PC-9 (cell line): ENCODE measurements around the gene ANKRD17. TPM values are rescaled to one million over a fixed set of nuclear protein-coding genes. Genes with fewer than 3 reads are reported as not detected.

Source experiments
- BruUV-seq: library from RNA; stranded (reverse); fragments of 400-500 nt; replicated peaks from 2 replicates; lab custom pipeline; 2021; lab: Mats Ljungman, UMichigan
- CTCF ChIA-PET: fragments of 300-600 bp; sonication (Branson Sonifier 250); formaldehyde crosslinking; loops from one replicate; lab custom pipeline; 2022; ENCODE audit warnings: antibody characterized with exemption; lab: Charles Lee
- POLR2A ChIA-PET: fragments of 300-600 bp; sonication (Branson Sonifier 250); formaldehyde crosslinking; loops from one replicate; lab custom pipeline; 2022; ENCODE audit warnings: antibody characterized with exemption; ENCODE audit not compliant: unreplicated experiment; lab: Charles Lee
- DNase-seq, 2 experiments: peaks; one replicate each; pipeline versions ENCODE4 v3.0.0 to v3.0.0-alpha.2; 2015 to 2022; ENCODE audit warnings: mixed read lengths in 1 of 2
- H2AFZ ChIP-seq: fragments of 200-600 bp; sonication (generic); 2 replicates; pipeline ENCODE4 v1.8.1; 2017; ENCODE audit warnings: antibody characterized with exemption
- H3F3A ChIP-seq: fragments of 200-600 bp; sonication (generic); 2 replicates; pipeline ENCODE4 v1.8.1; 2017; ENCODE audit warnings: antibody characterized with exemption, mild to moderate bottlenecking, low read depth; ENCODE audit not compliant: insufficient read depth
- H3K27ac ChIP-seq: fragments of 200-600 bp; sonication (generic); 2 replicates; pipeline ENCODE4 v1.6.1; 2016; ENCODE audit warnings: mixed run types
- H3K27me3 ChIP-seq: fragments of 200-600 bp; sonication (generic); 2 replicates; pipeline ENCODE4 v1.6.1; 2016; ENCODE audit warnings: low read depth, mixed run types; ENCODE audit not compliant: insufficient read depth
- H3K36me3 ChIP-seq: fragments of 200-600 bp; sonication (generic); 2 replicates; pipeline ENCODE4 v1.6.1; 2016; ENCODE audit warnings: low read depth, mixed run types
- H3K4me1 ChIP-seq: fragments of 200-600 bp; sonication (generic); replicated peaks from 2 replicates; pipeline ENCODE4 v1.6.1; 2016; ENCODE audit warnings: mixed run types; ENCODE audit not compliant: insufficient read depth
- H3K4me2 ChIP-seq: fragments of 200-600 bp; sonication (generic); 2 replicates; pipeline ENCODE4 v1.6.1; 2017; ENCODE audit warnings: mixed run types
- H3K4me3 ChIP-seq: fragments of 200-600 bp; sonication (generic); 2 replicates; pipeline ENCODE4 v1.6.1; 2016; ENCODE audit warnings: mixed run types
- H3K79me2 ChIP-seq: fragments of 200-600 bp; sonication (generic); 2 replicates; pipeline ENCODE4 v1.6.1; 2017; ENCODE audit warnings: low read depth, mixed run types
- H3K9me2 ChIP-seq: fragments of 200-600 bp; sonication (generic); 2 replicates; pipeline ENCODE4 v1.8.1; 2017; ENCODE audit warnings: mild to moderate bottlenecking; ENCODE audit not compliant: insufficient read depth
- H3K9me3 ChIP-seq: fragments of 200-600 bp; sonication (generic); 2 replicates; pipeline ENCODE4 v1.8.1; 2016; ENCODE audit warnings: low read depth; ENCODE audit not compliant: insufficient read depth
- H4K20me1 ChIP-seq: fragments of 200-600 bp; sonication (generic); 2 replicates; pipeline ENCODE4 v1.8.1; 2017; ENCODE audit not compliant: insufficient read depth
- CTCF ChIP-seq: fragments of 200-600 bp; sonication (generic); conservative IDR thresholded peaks from 2 replicates; pipeline ENCODE4 v1.6.1; 2017; ENCODE audit warnings: mixed run types, antibody characterized with exemption, mild to moderate bottlenecking, moderate library complexity
- EZH2 ChIP-seq: fragments of 200-600 bp; sonication (generic); IDR thresholded peaks from 2 replicates; pipeline ENCODE4 v1.8.0; 2017; ENCODE audit warnings: antibody characterized with exemption, low read depth
- intact Hi-C: fragments of 100-400 bp; cut with micrococcal nuclease; formaldehyde crosslinking; loops from one replicate; pipeline ENCODE4 v1.10.0; 2022; ENCODE audit not compliant: unreplicated experiment
- total RNA-seq: library from RNA; stranded (reverse); gene quantifications from 2 replicates; pipeline ENCODE4 v1.2.3, GENCODE V29; 2021

Gene ANKRD17
- total RNA-seq, 1 experiment from 2014 or later: 37.9 TPM

DNA sequence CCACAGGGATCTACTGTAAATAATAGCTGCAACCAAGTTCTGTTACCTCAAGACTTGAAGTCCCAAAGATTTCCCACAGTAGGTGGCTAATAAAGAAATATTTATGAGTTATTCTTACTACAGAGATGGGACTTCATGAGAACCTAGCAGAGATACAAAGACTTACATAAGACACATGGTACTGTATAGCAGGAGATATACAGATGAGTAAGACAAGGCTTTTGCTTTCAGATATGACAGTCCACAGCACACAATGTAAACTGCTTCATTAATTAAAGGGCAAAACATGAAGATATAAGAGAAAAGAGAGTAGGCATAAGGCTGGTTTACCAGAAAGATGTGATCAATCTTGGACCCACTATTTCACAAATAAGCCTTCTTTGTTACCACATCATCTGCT, 6.6 kb downstream of the ANKRD17 start:
- no peaks in the 10 kb centered on the region for H3K9me2 ChIP-seq
- H3K4me3 ChIP-seq: no peak overlapping the region
- ChIA-PET CTCF (no interaction called here), POLR2A (no interaction called here)
- no peaks in the 10 kb centered on the region for H3K9me3 ChIP-seq
- no peak overlapping the region for H3K27ac ChIP-seq
- H3F3A ChIP-seq: no peaks in the 10 kb centered on the region
- TF ChIP-seq EZH2: no peak
- TF ChIP-seq CTCF: no peak
- H3K79me2 ChIP-seq: peaks cover 100% of the 10 kb centered on the region
- H3K4me1 ChIP-seq: peaks cover 12% of the 10 kb centered on the region
- H4K20me1 ChIP-seq: peaks cover 91% of the 10 kb centered on the region
- DNase-seq: no peak
- intact Hi-C loops: loop anchor here (10.0 kb wide), 1 partner anchor 107 kb away; no protein-coding TSS in a partner anchor
- H3K36me3 ChIP-seq: 0 out of 2 replicates have a peak, but pooled peaks cover 5% of the 10 kb centered on the region
- BruUV-seq: no TSS peak
- no peaks in the 10 kb centered on the region for H3K27me3 ChIP-seq
- no peak overlapping the region for H3K4me2 ChIP-seq
- no peak overlapping the region for H2AFZ ChIP-seq

DNA sequence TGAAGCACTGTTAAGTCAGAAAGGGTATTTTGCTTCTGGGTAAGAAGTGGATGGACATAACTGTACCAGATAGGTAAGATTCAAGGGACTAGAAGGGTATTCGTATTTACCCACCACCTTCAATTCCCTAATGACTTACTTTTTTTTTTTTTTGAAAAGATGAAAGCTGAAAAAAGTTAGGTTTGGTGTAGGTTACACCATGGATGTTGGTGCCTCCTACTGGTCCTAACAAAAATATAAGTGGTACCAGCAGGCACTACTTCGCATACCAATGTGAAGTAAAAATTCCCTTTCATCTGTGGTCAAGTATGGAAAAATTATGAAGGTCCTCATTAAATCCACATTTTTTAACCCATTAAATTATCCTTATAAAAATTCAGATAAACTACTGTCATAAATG, 7.2 kb downstream of the ANKRD17 start:
- intact Hi-C loops: loop anchor here (10.0 kb wide), 1 partner anchor 107 kb away; no protein-coding TSS in a partner anchor
- peaks cover 91% of the 10 kb centered on the region for H4K20me1 ChIP-seq
- H3K27ac ChIP-seq: no peak overlapping the region
- H2AFZ ChIP-seq: no peak overlapping the region
- H3K79me2 ChIP-seq: peaks cover 100% of the 10 kb centered on the region
- H3K4me1 ChIP-seq: peaks cover 6% of the 10 kb centered on the region
- H3K4me3 ChIP-seq: no peak overlapping the region
- no TSS peak for BruUV-seq
- TF ChIP-seq CTCF (no peak; the same call in 1 of the 2 replicates), EZH2 (no peak)
- CTCF ChIA-PET: no interaction called here
- 0 out of 2 replicates have a peak, but pooled peaks cover 5% of the 10 kb centered on the region for H3K36me3 ChIP-seq
- no peaks in the 10 kb centered on the region for H3K9me2 ChIP-seq
- H3F3A ChIP-seq: no peaks in the 10 kb centered on the region
- DNase-seq: no peak
- POLR2A ChIA-PET: no interaction called here
- H3K27me3 ChIP-seq: no peaks in the 10 kb centered on the region
- no peaks in the 10 kb centered on the region for H3K9me3 ChIP-seq
- H3K4me2 ChIP-seq: no peak overlapping the region

DNA sequence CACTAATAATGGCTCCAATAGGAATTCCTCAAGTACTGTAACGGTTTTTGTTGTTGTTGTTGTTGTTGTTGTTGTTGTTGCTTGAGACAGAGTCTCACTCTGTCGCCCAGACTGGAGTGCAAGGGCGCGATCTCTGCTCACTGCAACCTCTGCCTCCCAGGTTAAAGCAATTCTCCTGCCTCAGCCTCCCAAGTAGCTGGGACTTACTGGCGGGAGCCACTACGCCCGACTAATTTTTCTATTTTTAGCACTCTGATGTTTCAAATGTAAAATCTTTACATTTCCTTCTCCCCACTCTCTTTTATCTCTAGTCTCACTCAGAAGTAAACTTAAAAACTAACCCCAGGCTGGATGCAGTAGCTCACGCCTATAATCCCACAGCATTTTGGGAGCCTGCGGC, 8.0 kb downstream of the ANKRD17 start:
- no peak overlapping the region for H3K4me3 ChIP-seq
- no peaks in the 10 kb centered on the region; the same call in 1 of the 2 replicates for H3K4me1 ChIP-seq
- no peak overlapping the region for H2AFZ ChIP-seq
- H3K9me3 ChIP-seq: no peaks in the 10 kb centered on the region
- TF ChIP-seq CTCF (no peak), EZH2 (no peak)
- peaks cover 100% of the 10 kb centered on the region for H3K79me2 ChIP-seq
- peaks cover 91% of the 10 kb centered on the region for H4K20me1 ChIP-seq
- no peak for DNase-seq
- H3K9me2 ChIP-seq: no peaks in the 10 kb centered on the region
- no TSS peak for BruUV-seq
- H3K27ac ChIP-seq: no peak overlapping the region
- H3K36me3 ChIP-seq: 0 out of 2 replicates have a peak, but pooled peaks cover 5% of the 10 kb centered on the region
- H3K4me2 ChIP-seq: no peak overlapping the region
- POLR2A ChIA-PET: no interaction called here
- intact Hi-C loops: loop anchor here (10.0 kb wide), 1 partner anchor 106 kb away; no protein-coding TSS in a partner anchor
- H3K27me3 ChIP-seq: no peaks in the 10 kb centered on the region
- CTCF ChIA-PET: no interaction called here
- no peaks in the 10 kb centered on the region for H3F3A ChIP-seq
